ENCODE results near the gene PKP4. TPM values are rescaled to one million over a fixed set of nuclear protein-coding genes. Genes with fewer than 3 reads are reported as not detected.

Gene PKP4
- total RNA-seq, 5 donors from 2014 or later (not counting 1 experiment from before 2014, with no cell fraction given) = 17.3 to 23.1 (median 20.3) TPM

GRCh38 chr2:158518084-158518483 lies 61.3 kb downstream of the PKP4 start:
- 96% methylated on average over 3 of the region's 3 CpGs for WGBS (ENCODE audit: insufficient coverage)
- Histone ChIP-seq H3K4me1 (ENCODE audit: control insufficient read depth in 1 of 2, extremely low read depth in 1 of 2, insufficient read depth in 2 of 2, low read length in 2 of 2) (no peaks in the 10 kb centered on the region), H3K27me3 (replicated peaks in 1 of 2; ENCODE audit: control insufficient read depth in 2 of 2, extremely low read depth in 1 of 2, insufficient read depth in 2 of 2, low read length in 1 of 2) (no peaks in the 10 kb centered on the region), H3K9me3 (no peaks in the 10 kb centered on the region), H3K36me3 (ENCODE audit: control insufficient read depth in 2 of 2, extremely low read depth in 1 of 2, insufficient read depth in 1 of 2, low read length in 1 of 2) (no peaks in the 10 kb centered on the region), H3K27ac (ENCODE audit: low read length) (no peak overlapping the region), H3K4me3 (ENCODE audit: control insufficient read depth in 1 of 2, extremely low read depth in 1 of 2, low read length in 1 of 2) (no peak overlapping the region)
- DNase-seq (no peak), ATAC-seq (replicated peaks in 1 of 4) (no peak)
- H3K4me3 Mint-ChIP-seq = no peak overlapping the region
- H3K27ac Mint-ChIP-seq = no peak overlapping the region
- peaks cover 0 to 4% (median 0%) of the 10 kb centered on the region in 3 donors for H3K9me3 Mint-ChIP-seq
- H3K4me1 Mint-ChIP-seq = peaks cover 0 to 7% (median 0%) of the 10 kb centered on the region in 3 donors
- CTCF ChIA-PET = interaction anchor here in 1 of 2 donors (0.6 kb wide), 1 partner anchor 21 kb away, joined by 3 read pairs; no protein-coding TSS in a partner anchor
- POLR2A ChIA-PET = no interaction called here
- peaks cover 30% of the 10 kb centered on the region for H3K36me3 Mint-ChIP-seq
- H3K27me3 Mint-ChIP-seq = no peaks in the 10 kb centered on the region

- Histone ChIP-seq H3K4me1 (ENCODE audit: control insufficient read depth in 1 of 2, extremely low read depth in 1 of 2, insufficient read depth in 2 of 2, low read length in 2 of 2) (no peaks in the 10 kb centered on the region), H3K27ac (ENCODE audit: low read length) (no peak overlapping the region), H3K9me3 (no peaks in the 10 kb centered on the region), H3K4me3 (ENCODE audit: control insufficient read depth in 1 of 2, extremely low read depth in 1 of 2, low read length in 1 of 2) (no peak overlapping the region), H3K36me3 (ENCODE audit: control insufficient read depth in 2 of 2, extremely low read depth in 1 of 2, insufficient read depth in 1 of 2, low read length in 1 of 2) (no peaks in the 10 kb centered on the region), H3K27me3 (replicated peaks in 1 of 2; ENCODE audit: control insufficient read depth in 2 of 2, extremely low read depth in 1 of 2, insufficient read depth in 2 of 2, low read length in 1 of 2) (no peaks in the 10 kb centered on the region)
- POLR2A ChIA-PET = no interaction called here
- H3K27me3 Mint-ChIP-seq = no peaks in the 10 kb centered on the region
- CTCF ChIA-PET = no interaction called here
- no peak for DNase-seq
- H3K4me3 Mint-ChIP-seq = no peak overlapping the region
- WGBS (ENCODE audit: insufficient coverage) = 100% methylated on average over 1 of the region's 2 CpGs
- no peaks in the 10 kb centered on the region for H3K9me3 Mint-ChIP-seq
- no peak for ATAC-seq (replicated peaks in 1 of 4)
- peaks cover 21% of the 10 kb centered on the region for H3K36me3 Mint-ChIP-seq
- H3K4me1 Mint-ChIP-seq = no peaks in the 10 kb centered on the region
- H3K27ac Mint-ChIP-seq = no peak overlapping the region
Measured at GRCh38 chr2:158519481-158519880, 62.7 kb downstream of the PKP4 start.

- 100% methylated on average over 2 of the region's 4 CpGs for WGBS (ENCODE audit: insufficient coverage)
- H3K4me3 Mint-ChIP-seq = no peak overlapping the region
- H3K27me3 Mint-ChIP-seq = no peaks in the 10 kb centered on the region
- no peaks in the 10 kb centered on the region for H3K9me3 Mint-ChIP-seq
- ATAC-seq (replicated peaks in 1 of 4) = no peak
- peaks cover 16% of the 10 kb centered on the region for H3K36me3 Mint-ChIP-seq
- Histone ChIP-seq H3K27ac (ENCODE audit: low read length) (no peak overlapping the region), H3K36me3 (ENCODE audit: control insufficient read depth in 2 of 2, extremely low read depth in 1 of 2, insufficient read depth in 1 of 2, low read length in 1 of 2) (no peaks in the 10 kb centered on the region), H3K4me3 (ENCODE audit: control insufficient read depth in 1 of 2, extremely low read depth in 1 of 2, low read length in 1 of 2) (no peak overlapping the region), H3K9me3 (no peaks in the 10 kb centered on the region), H3K4me1 (ENCODE audit: control insufficient read depth in 1 of 2, extremely low read depth in 1 of 2, insufficient read depth in 2 of 2, low read length in 2 of 2) (no peaks in the 10 kb centered on the region), H3K27me3 (replicated peaks in 1 of 2; ENCODE audit: control insufficient read depth in 2 of 2, extremely low read depth in 1 of 2, insufficient read depth in 2 of 2, low read length in 1 of 2) (no peaks in the 10 kb centered on the region)
- H3K27ac Mint-ChIP-seq = no peak overlapping the region
- CTCF ChIA-PET = no interaction called here
- no peak for DNase-seq
- POLR2A ChIA-PET = interaction anchor here in 1 of 2 donors (0.6 kb wide), 1 partner anchor 214 kb away, joined by 4 read pairs; no protein-coding TSS in a partner anchor
- H3K4me1 Mint-ChIP-seq = no peaks in the 10 kb centered on the region
Measured at GRCh38 chr2:158529379-158530259, 72.9 kb downstream of the PKP4 start.

DNA sequence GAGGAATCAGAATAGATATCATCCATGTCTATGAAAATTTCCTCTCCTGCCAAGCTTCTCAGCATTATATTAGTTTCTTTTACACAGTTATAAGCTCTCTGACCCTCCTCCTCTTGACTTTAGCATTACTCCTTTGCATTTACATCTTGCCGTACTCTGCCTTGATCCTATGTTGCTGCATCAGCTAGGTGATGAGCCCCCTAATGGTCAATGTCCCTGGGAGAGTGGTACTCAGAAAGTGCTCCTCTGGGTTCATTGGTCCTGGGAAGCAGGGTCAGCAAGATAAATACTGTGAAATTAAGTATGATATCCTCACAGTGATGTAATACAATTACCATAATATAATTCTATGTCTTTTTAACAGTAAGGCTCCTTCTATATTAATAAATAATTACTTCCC lies 74.1 kb downstream of the PKP4 start:
- Mint-ChIP-seq H3K36me3 (peaks cover 19% of the 10 kb centered on the region), H3K9me3 (no peaks in the 10 kb centered on the region), H3K4me1 (no peaks in the 10 kb centered on the region), H3K27me3 (no peaks in the 10 kb centered on the region), H3K27ac (no peak overlapping the region), H3K4me3 (no peak overlapping the region)
- peaks cover 0 to 3% of the 10 kb centered on the region in 2 donors for H3K36me3 ChIP-seq (ENCODE audit: control insufficient read depth in 2 of 2, extremely low read depth in 1 of 2, insufficient read depth in 1 of 2, low read length in 1 of 2)
- no peak overlapping the region for H3K27ac ChIP-seq (ENCODE audit: low read length)
- no peaks in the 10 kb centered on the region for H3K4me1 ChIP-seq (ENCODE audit: control insufficient read depth in 1 of 2, extremely low read depth in 1 of 2, insufficient read depth in 2 of 2, low read length in 2 of 2)
- WGBS (ENCODE audit: insufficient coverage) = no CpG with 5 or more reads among the region's 1 CpG
- ChIA-PET POLR2A (no interaction called here), CTCF (no interaction called here)
- DNase-seq = no peak
- no peaks in the 10 kb centered on the region for H3K9me3 ChIP-seq
- no peak for ATAC-seq (replicated peaks in 1 of 4)
- no peak overlapping the region for H3K4me3 ChIP-seq (ENCODE audit: control insufficient read depth in 1 of 2, extremely low read depth in 1 of 2, low read length in 1 of 2)
- no peaks in the 10 kb centered on the region for H3K27me3 ChIP-seq (replicated peaks in 1 of 2; ENCODE audit: control insufficient read depth in 2 of 2, extremely low read depth in 1 of 2, insufficient read depth in 2 of 2, low read length in 1 of 2)

DNA sequence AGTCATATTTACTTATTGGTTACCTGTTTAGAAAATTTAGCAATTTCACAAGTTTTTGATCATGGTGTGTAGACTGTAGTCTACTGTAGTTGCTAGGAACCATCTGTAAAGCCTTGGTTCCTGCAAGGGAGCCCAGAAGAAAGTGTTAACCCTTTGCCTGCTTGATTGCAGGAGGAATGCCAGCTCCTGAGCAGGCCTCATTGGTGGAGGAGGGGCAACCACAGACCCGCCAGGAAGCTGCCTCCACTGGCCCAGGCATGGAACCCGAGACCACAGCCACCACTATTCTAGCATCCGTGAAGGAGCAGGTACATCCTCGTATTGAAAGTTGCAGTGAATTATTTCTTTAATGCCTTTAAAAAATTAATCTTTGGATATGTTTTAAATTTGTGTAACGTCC lies 76.3 kb downstream of the PKP4 start:
- ChIA-PET CTCF (interaction anchor here in 1 of 2 donors (0.5 kb wide), 1 partner anchor 579 kb away, joined by 5 read pairs; no protein-coding TSS in a partner anchor), POLR2A (no interaction called here)
- Mint-ChIP-seq H3K9me3 (no peaks in the 10 kb centered on the region), H3K4me1 (no peaks in the 10 kb centered on the region), H3K27ac (no peak overlapping the region), H3K36me3 (peaks cover 29% of the 10 kb centered on the region), H3K27me3 (no peaks in the 10 kb centered on the region), H3K4me3 (no peak overlapping the region)
- Histone ChIP-seq H3K4me1 (ENCODE audit: control insufficient read depth in 1 of 2, extremely low read depth in 1 of 2, insufficient read depth in 2 of 2, low read length in 2 of 2) (no peaks in the 10 kb centered on the region), H3K9me3 (no peaks in the 10 kb centered on the region), H3K36me3 (ENCODE audit: control insufficient read depth in 2 of 2, extremely low read depth in 1 of 2, insufficient read depth in 1 of 2, low read length in 1 of 2) (peaks cover 0 to 3% of the 10 kb centered on the region in 2 donors), H3K27me3 (replicated peaks in 1 of 2; ENCODE audit: control insufficient read depth in 2 of 2, extremely low read depth in 1 of 2, insufficient read depth in 2 of 2, low read length in 1 of 2) (no peaks in the 10 kb centered on the region), H3K27ac (ENCODE audit: low read length) (no peak overlapping the region), H3K4me3 (ENCODE audit: control insufficient read depth in 1 of 2, extremely low read depth in 1 of 2, low read length in 1 of 2) (no peak overlapping the region)
- ATAC-seq (replicated peaks in 1 of 4) (no peak), DNase-seq (no peak)
- WGBS (ENCODE audit: insufficient coverage) = 100% methylated on average over 1 of the region's 5 CpGs

DNA sequence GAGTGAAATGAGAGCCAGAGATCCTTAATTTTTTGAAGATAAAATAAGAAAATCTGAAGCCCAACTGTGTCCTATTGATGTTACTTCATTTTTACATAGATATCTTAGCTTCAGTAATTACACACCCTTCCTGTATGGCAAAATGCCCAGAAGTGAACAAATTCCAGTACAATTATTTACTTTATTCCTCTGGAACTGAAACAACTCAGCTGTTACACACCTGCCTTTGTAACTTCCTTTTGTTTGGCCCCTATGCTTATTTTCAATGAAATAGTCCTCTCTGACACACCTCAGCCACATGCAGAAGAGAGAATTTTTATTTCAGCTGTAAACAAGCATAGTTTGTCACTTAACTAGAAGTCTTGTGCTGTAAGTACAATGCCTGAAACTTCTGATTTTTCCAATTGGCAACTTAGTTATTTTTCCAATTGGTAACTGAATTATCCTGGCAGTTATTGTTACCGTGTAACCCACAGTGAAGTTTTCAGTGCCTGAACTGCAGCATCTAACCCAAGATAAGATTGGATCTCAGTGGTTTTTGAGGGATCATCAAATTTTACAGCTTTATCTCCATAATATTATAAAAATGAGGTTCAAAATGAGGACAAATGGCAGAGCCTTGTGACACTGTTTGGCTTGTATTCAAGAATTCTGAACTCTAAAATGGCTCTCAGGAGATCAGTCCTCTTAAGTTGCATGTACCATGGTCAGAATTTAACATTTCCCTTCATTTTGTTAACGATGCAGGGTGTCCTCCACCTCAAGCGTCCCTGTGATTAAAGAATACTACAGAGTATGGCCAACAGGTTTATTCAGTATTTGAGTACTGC lies 82.6 kb downstream of the PKP4 start:
- Histone ChIP-seq H3K27ac (ENCODE audit: low read length) (no peak overlapping the region), H3K4me1 (ENCODE audit: control insufficient read depth in 1 of 2, extremely low read depth in 1 of 2, insufficient read depth in 2 of 2, low read length in 2 of 2) (peaks cover 0 to under 1% of the 10 kb centered on the region in 2 experiments), H3K36me3 (ENCODE audit: control insufficient read depth in 2 of 2, extremely low read depth in 1 of 2, insufficient read depth in 1 of 2, low read length in 1 of 2) (peaks cover 0 to 3% of the 10 kb centered on the region in 2 donors), H3K4me3 (ENCODE audit: control insufficient read depth in 1 of 2, extremely low read depth in 1 of 2, low read length in 1 of 2) (no peak overlapping the region), H3K9me3 (no peaks in the 10 kb centered on the region), H3K27me3 (replicated peaks in 1 of 2; ENCODE audit: control insufficient read depth in 2 of 2, extremely low read depth in 1 of 2, insufficient read depth in 2 of 2, low read length in 1 of 2) (no peaks in the 10 kb centered on the region)
- ATAC-seq (replicated peaks in 1 of 4) (no peak), DNase-seq (no peak)
- 100% methylated on average over 1 of the region's 3 CpGs for WGBS (ENCODE audit: insufficient coverage)
- no peak overlapping the region for H3K4me3 Mint-ChIP-seq
- ChIA-PET POLR2A (no interaction called here), CTCF (interaction anchor here in 1 of 2 donors (0.6 kb wide), 1 partner anchor 1433 kb away, joined by 3 read pairs; no protein-coding TSS in a partner anchor)
- peaks cover under 1 to 9% (median 3%) of the 10 kb centered on the region in 3 donors for H3K4me1 Mint-ChIP-seq
- H3K27me3 Mint-ChIP-seq = no peaks in the 10 kb centered on the region
- H3K9me3 Mint-ChIP-seq = no peaks in the 10 kb centered on the region
- H3K36me3 Mint-ChIP-seq = peaks cover 35% of the 10 kb centered on the region
- H3K27ac Mint-ChIP-seq = no peak overlapping the region

Measured in T-cell (primary cell).